HG03095 (cell line): ENCODE results near the gene PPM1G.

Source experiments
- ATAC-seq: cut with Tn5 transposase; IDR thresholded peaks from one replicate; pipeline ENCODE4 v1.9.1; 2021; ENCODE audit warnings: moderate library complexity; ENCODE audit not compliant: unreplicated experiment

PPM1G gene

GRCh38 chr2:27336173-27336572 lies 73.2 kb downstream of the PPM1G start:
- no peak for ATAC-seq

GRCh38 chr2:27335311-27335710 lies 74.1 kb downstream of the PPM1G start:
- ATAC-seq = no peak
